ENCODE results near the gene SLC26A6.

- TF ChIP-seq MAX (IDR thresholded peaks at IDR 0.05) (no peak), CTCF (IDR thresholded peaks at IDR 0.05; ENCODE audit: low read depth, low read length, missing input control) (no peak), ZBTB33 (IDR thresholded peaks at IDR 0.05) (no peak), REST (IDR thresholded peaks at IDR 0.05) (no peak), RAD21 (IDR thresholded peaks at IDR 0.05) (no peak), ATF3 (IDR thresholded peaks at IDR 0.05) (no peak), FOXA1 (IDR thresholded peaks at IDR 0.05) (no peak)
Measured at GRCh38 chr3:48639944-48640606, 4.8 kb upstream of the SLC26A6 start.
